RWPE1 (cell line): ENCODE data around the gene F9.

Experiments used
- CTCF ChIA-PET: fragments of 350-600 bp; sonication (Branson Sonifier 250); formaldehyde crosslinking; extraction: SDS; loops from one replicate; lab custom pipeline; 2021; lab: Yijun Ruan, JAX
- POLR2A ChIA-PET: fragments of 400-600 bp; formaldehyde crosslinking; extraction: SDS; loops from one replicate; lab custom pipeline; 2020; ENCODE audit warnings: antibody characterized with exemption; ENCODE audit not compliant: low non-redundant PET; lab: Yijun Ruan, JAX
- DNase-seq: peaks from one replicate; pipeline ENCODE4 v3.0.0; 2012; ENCODE audit warnings: low spot score
- H3K27ac ChIP-seq: fragments of 450-650 bp; 2 replicates; pipeline ENCODE4 v1.5.1; 2017
- CTCF ChIP-seq: fragments of 450-650 bp; conservative IDR thresholded peaks from 2 replicates; pipeline ENCODE4 v1.5.1; 2017; ENCODE audit warnings: low read depth, mild to moderate bottlenecking

Gene F9

GRCh38 chrX:139530550-139530949 is at the start of gene F9:
Gene F9 (plus strand): TSS chrX:139530739. CDS start chrX:139530765, 26 bp downstream.
- no peak for TF ChIP-seq CTCF
- H3K27ac ChIP-seq = no peak within 1 kb of the TSS
- CTCF ChIA-PET = interaction anchor here (0.6 kb wide), 1 partner anchor 843 kb away, joined by 3 read pairs; no protein-coding TSS in a partner anchor
- DNase-seq = no peak
- POLR2A ChIA-PET = no interaction called here

DNA sequence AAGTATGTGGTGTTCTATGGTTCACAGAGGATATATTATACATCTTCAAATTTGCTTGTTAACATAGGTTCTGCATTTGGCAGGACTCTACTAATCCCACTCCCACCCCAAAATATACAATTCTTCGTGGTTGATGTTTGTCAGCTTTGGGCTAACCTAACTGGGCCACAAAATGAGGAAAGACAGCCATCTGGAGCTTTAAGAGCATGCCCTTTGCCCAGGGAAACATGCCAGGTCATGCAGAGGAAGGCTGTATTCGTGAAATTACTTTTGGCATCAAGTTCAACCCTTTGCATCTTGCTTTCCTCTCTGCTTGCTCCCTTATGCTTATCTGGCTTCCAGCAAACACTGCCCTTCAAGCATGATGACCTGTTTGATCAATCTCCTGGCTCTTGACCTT is 46.8 kb upstream of the F9 start:
- no peak overlapping the region for H3K27ac ChIP-seq
- DNase-seq = no peak
- no peak for TF ChIP-seq CTCF
- ChIA-PET POLR2A (no interaction called here), CTCF (interaction anchor here (0.6 kb wide), 1 partner anchor 110 kb away, joined by 3 read pairs; no protein-coding TSS in a partner anchor)

DNA sequence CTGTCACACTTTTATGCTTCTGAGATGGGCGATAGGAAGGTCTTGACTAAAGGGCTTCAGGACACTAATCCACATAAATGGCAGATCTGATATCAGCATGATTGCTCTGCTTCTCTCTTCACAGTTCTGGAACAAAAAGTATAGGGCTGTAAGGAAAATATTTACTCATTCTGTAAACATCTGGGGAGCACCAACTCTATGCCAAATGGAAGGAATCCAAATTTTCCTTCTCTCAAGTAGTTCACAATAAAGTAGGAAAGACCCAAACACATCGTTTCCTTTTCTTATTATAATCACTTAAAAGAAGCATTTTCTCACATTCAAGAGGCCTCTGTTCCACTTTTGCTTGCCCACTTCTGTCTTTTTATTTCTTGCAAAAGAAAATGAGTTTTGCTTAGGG is 45.9 kb upstream of the F9 start:
- no peak for TF ChIP-seq CTCF
- ChIA-PET POLR2A (no interaction called here), CTCF (no interaction called here)
- no peak overlapping the region for H3K27ac ChIP-seq
- DNase-seq = no peak

GRCh38 chrX:139495324-139495723 is 35.2 kb upstream of the F9 start:
- no peak overlapping the region for H3K27ac ChIP-seq
- no peak for TF ChIP-seq CTCF
- ChIA-PET CTCF (no interaction called here), POLR2A (no interaction called here)
- DNase-seq = no peak

GRCh38 chrX:139506333-139506732 is 24.2 kb upstream of the F9 start:
- no peak for TF ChIP-seq CTCF
- ChIA-PET CTCF (no interaction called here), POLR2A (no interaction called here)
- no peak overlapping the region for H3K27ac ChIP-seq
- no peak for DNase-seq

GRCh38 chrX:139508099-139508498 is 22.4 kb upstream of the F9 start:
- ChIA-PET POLR2A (no interaction called here), CTCF (interaction anchor here (0.7 kb wide), 1 partner anchor 52 kb away, joined by 3 read pairs; no protein-coding TSS in a partner anchor)
- TF ChIP-seq CTCF = no peak
- no peak overlapping the region for H3K27ac ChIP-seq
- no peak for DNase-seq
